ENCODE data around the gene MYO1G. TPM values are rescaled to one million over a fixed set of nuclear protein-coding genes. Genes with fewer than 3 reads are reported as not detected.

MYO1G gene
- total RNA-seq, 2 experiments from 2014 or later, result 399 to 403 TPM

GRCh38 chr7:44964831-44965440, 13.9 kb downstream of the MYO1G start:
- intact Hi-C loops (cut with micrococcal nuclease), result no loop called here
- no peak for TF ChIP-seq CTCF (IDR thresholded peaks at IDR 0.05)
- DNase-seq, result peak; percentile 29
- no peaks in the 10 kb centered on the region for H3K27me3 Mint-ChIP-seq
- peaks cover 12% of the 10 kb centered on the region for H3K4me1 Mint-ChIP-seq (ENCODE audit: low read depth)
- H3K27ac Mint-ChIP-seq, result peak overlapping the region; percentile 66
- no peak overlapping the region for H3K4me3 Mint-ChIP-seq
- ChIA-PET CTCF (interaction anchor here (0.8 to 3.1 kb wide), 5 partner anchors 9 to 108 kb away, joined by 3 to 19 read pairs (median 4); no protein-coding TSS in a partner anchor), POLR2A (interaction anchor here (0.6 to 11.6 kb wide), 11 partner anchors 9 to 195 kb away, joined by 3 to 317 read pairs (median 3); partner anchors contain the start of genes CCM2, H2AZ2 and MYO1G)
- peaks cover 61% of the 10 kb centered on the region for H3K36me3 Mint-ChIP-seq (ENCODE audit: low read depth)
- ATAC-seq, result peak; percentile 0
- H3K9me3 Mint-ChIP-seq, result no peaks in the 10 kb centered on the region

GRCh38 chr7:44964384-44964830, 14.4 kb downstream of the MYO1G start:
- peak; percentile 20 for TF ChIP-seq CTCF (IDR thresholded peaks at IDR 0.05)
- H3K27me3 Mint-ChIP-seq, result no peaks in the 10 kb centered on the region
- H3K36me3 Mint-ChIP-seq (ENCODE audit: low read depth), result peaks cover 58% of the 10 kb centered on the region
- DNase-seq (peak; percentile 60), ATAC-seq (peak; percentile 18)
- peaks cover 17% of the 10 kb centered on the region for H3K4me1 Mint-ChIP-seq (ENCODE audit: low read depth)
- ChIA-PET CTCF (interaction anchor here (0.8 to 3.1 kb wide), 6 partner anchors 9 to 107 kb away, joined by 3 to 19 read pairs (median 4); no protein-coding TSS in a partner anchor), POLR2A (interaction anchor here (1.0 to 11.6 kb wide), 9 partner anchors 9 to 172 kb away, joined by 3 to 317 read pairs (median 6); partner anchors contain the start of genes CCM2, H2AZ2 and MYO1G)
- intact Hi-C loops (cut with micrococcal nuclease), result no loop called here
- H3K4me3 Mint-ChIP-seq, result no peak overlapping the region
- no peaks in the 10 kb centered on the region for H3K9me3 Mint-ChIP-seq
- H3K27ac Mint-ChIP-seq, result peak overlapping the region; percentile 52

GRCh38 chr7:44963364-44964290, 15.2 kb downstream of the MYO1G start:
- no peak for DNase-seq
- ChIA-PET CTCF (interaction anchor here (0.9 to 3.1 kb wide), 5 partner anchors 10 to 106 kb away, joined by 3 to 19 read pairs (median 4); no protein-coding TSS in a partner anchor), POLR2A (interaction anchor here (0.6 to 11.6 kb wide), 9 partner anchors 8 to 148 kb away, joined by 3 to 317 read pairs (median 3); partner anchors contain the start of genes CCM2, H2AZ2 and MYO1G)
- peaks cover 22% of the 10 kb centered on the region for H3K4me1 Mint-ChIP-seq (ENCODE audit: low read depth)
- H3K4me3 Mint-ChIP-seq, result no peak overlapping the region
- ATAC-seq, result no peak
- intact Hi-C loops (cut with micrococcal nuclease), result no loop called here
- H3K9me3 Mint-ChIP-seq, result no peaks in the 10 kb centered on the region
- TF ChIP-seq CTCF (IDR thresholded peaks at IDR 0.05), result no peak
- peak overlapping the region; percentile 52 for H3K27ac Mint-ChIP-seq
- peaks cover 53% of the 10 kb centered on the region for H3K36me3 Mint-ChIP-seq (ENCODE audit: low read depth)
- H3K27me3 Mint-ChIP-seq, result no peaks in the 10 kb centered on the region

GRCh38 chr7:44962483-44963251, 16.1 kb downstream of the MYO1G start:
- no peak for ATAC-seq

More at GRCh38 chr7:44962483-44963251, 16.1 kb downstream of the MYO1G start:
- H3K4me3 Mint-ChIP-seq, result no peak overlapping the region
- no peak overlapping the region for H3K27ac Mint-ChIP-seq
- CTCF ChIA-PET, result interaction anchor here (3.1 kb wide), 1 partner anchor 11 kb away, joined by 19 read pairs; no protein-coding TSS in a partner anchor
- no peak for TF ChIP-seq CTCF (IDR thresholded peaks at IDR 0.05)
- H3K9me3 Mint-ChIP-seq, result no peaks in the 10 kb centered on the region
- peak; percentile 28 for DNase-seq
- H3K4me1 Mint-ChIP-seq (ENCODE audit: low read depth), result peaks cover 19% of the 10 kb centered on the region
- H3K36me3 Mint-ChIP-seq (ENCODE audit: low read depth), result peaks cover 44% of the 10 kb centered on the region
- POLR2A ChIA-PET, result interaction anchor here (0.6 to 11.6 kb wide), 7 partner anchors 12 to 158 kb away, joined by 3 to 317 read pairs (median 3); partner anchors contain the start of gene MYO1G
- intact Hi-C loops (cut with micrococcal nuclease), result no loop called here
- H3K27me3 Mint-ChIP-seq, result no peaks in the 10 kb centered on the region
